ENCODE measurements around the gene SRP54. TPM values are rescaled to one million over a fixed set of nuclear protein-coding genes. Genes with fewer than 3 reads are reported as not detected.
A peak's percentile ranks its signal among the peaks of the same experiment; 100 is the strongest.

The SRP54 gene
- total and polyA plus RNA-seq, 4 donors, result 32.6 to 113 (median 38.4) TPM

GRCh38 chr14:34978444-34978843 is 4.3 kb upstream of the SRP54 start:
- H3K4me3 ChIP-seq (ENCODE audit: low read depth in 1 of 3, low read length in 3 of 3), result no peak overlapping the region
- H3K4me1 ChIP-seq (ENCODE audit: control insufficient read depth in 4 of 4, insufficient read depth in 4 of 4, low read length in 3 of 4), result peaks cover 0 to 15% (median 2%) of the 10 kb centered on the region in 4 donors
- no peaks in the 10 kb centered on the region for H3K9me3 ChIP-seq (ENCODE audit: control insufficient read depth in 4 of 4, low read length in 3 of 4)
- H3K27me3 ChIP-seq (ENCODE audit: control insufficient read depth in 4 of 4, insufficient read depth in 4 of 4, low read length in 3 of 4), result no peaks in the 10 kb centered on the region
- H3K9ac ChIP-seq (ENCODE audit: low read depth in 1 of 2, low read length in 2 of 2), result no peak overlapping the region
- no peaks in the 10 kb centered on the region for H3K36me3 ChIP-seq (ENCODE audit: control insufficient read depth in 4 of 4, insufficient read depth in 3 of 4, low read depth in 1 of 4, low read length in 3 of 4)
- H3K27ac ChIP-seq (ENCODE audit: low read depth in 1 of 2, low read length in 2 of 2), result no peak overlapping the region
- TF ChIP-seq ATF3 (IDR thresholded peaks at IDR 0.05), result no peak
- TF ChIP-seq GABPA (IDR thresholded peaks at IDR 0.05 in 1 of 2, conservative IDR thresholded peaks at IDR 0.05 in 1 of 2), result no peak
- TF ChIP-seq CTCF (IDR thresholded peaks at IDR 0.05; ENCODE audit: low read depth, low read length, missing input control), result no peak
- no peak for TF ChIP-seq REST (IDR thresholded peaks at IDR 0.05)
- TF ChIP-seq ZBTB33 (IDR thresholded peaks at IDR 0.05), result no peak
- no peak for TF ChIP-seq HNF4G (IDR thresholded peaks at IDR 0.05)
- no peak for TF ChIP-seq TAF1 (conservative IDR thresholded peaks at IDR 0.05)
- no peak for TF ChIP-seq HNF4A (conservative IDR thresholded peaks at IDR 0.05)
- no peak for TF ChIP-seq RXRA (IDR thresholded peaks at IDR 0.05)
- no peak for TF ChIP-seq FOXA1 (IDR thresholded peaks at IDR 0.05)
- no peak for DNase-seq (ENCODE audit: low spot score)
- 89% methylated on average over 5 of the region's 5 CpGs for WGBS

- no peak for TF ChIP-seq HNF4A (conservative IDR thresholded peaks at IDR 0.05)
- peak; percentile 1 for TF ChIP-seq CTCF (IDR thresholded peaks at IDR 0.05; ENCODE audit: low read depth, low read length, missing input control)
- no peaks in the 10 kb centered on the region for H3K27me3 ChIP-seq (ENCODE audit: control insufficient read depth in 4 of 4, insufficient read depth in 4 of 4, low read length in 3 of 4)
- H3K9me3 ChIP-seq (ENCODE audit: control insufficient read depth in 4 of 4, low read length in 3 of 4), result no peaks in the 10 kb centered on the region
- peak overlapping the region; percentile 76 to 94 (median 87) for H3K4me3 ChIP-seq (ENCODE audit: low read depth in 1 of 3, low read length in 3 of 3)
- peak overlapping the region in 1 of 2 donors; percentile 36 for H3K9ac ChIP-seq (ENCODE audit: low read depth in 1 of 2, low read length in 2 of 2)
- no peak for DNase-seq (ENCODE audit: low spot score)
- no peaks in the 10 kb centered on the region for H3K36me3 ChIP-seq (ENCODE audit: control insufficient read depth in 4 of 4, insufficient read depth in 3 of 4, low read depth in 1 of 4, low read length in 3 of 4)
- H3K4me1 ChIP-seq (ENCODE audit: control insufficient read depth in 4 of 4, insufficient read depth in 4 of 4, low read length in 3 of 4), result peaks cover 5 to 33% (median 17%) of the 10 kb centered on the region in 4 donors
- WGBS, result 92% methylated on average over 11 of the region's 11 CpGs
- H3K27ac ChIP-seq (ENCODE audit: low read depth in 1 of 2, low read length in 2 of 2), result peak overlapping the region; percentile 96 to 98
Observed at GRCh38 chr14:34980337-34980900, 2.4 kb upstream of the SRP54 start.

All from liver (tissue), 9 donors.